ENCODE results near the gene PRRT1B. TPM values are rescaled to one million over a fixed set of nuclear protein-coding genes. Genes with fewer than 3 reads are reported as not detected.

PRRT1B gene
- total and polyA plus RNA-seq, 4 experiments from 2014 or later: not detected

DNA sequence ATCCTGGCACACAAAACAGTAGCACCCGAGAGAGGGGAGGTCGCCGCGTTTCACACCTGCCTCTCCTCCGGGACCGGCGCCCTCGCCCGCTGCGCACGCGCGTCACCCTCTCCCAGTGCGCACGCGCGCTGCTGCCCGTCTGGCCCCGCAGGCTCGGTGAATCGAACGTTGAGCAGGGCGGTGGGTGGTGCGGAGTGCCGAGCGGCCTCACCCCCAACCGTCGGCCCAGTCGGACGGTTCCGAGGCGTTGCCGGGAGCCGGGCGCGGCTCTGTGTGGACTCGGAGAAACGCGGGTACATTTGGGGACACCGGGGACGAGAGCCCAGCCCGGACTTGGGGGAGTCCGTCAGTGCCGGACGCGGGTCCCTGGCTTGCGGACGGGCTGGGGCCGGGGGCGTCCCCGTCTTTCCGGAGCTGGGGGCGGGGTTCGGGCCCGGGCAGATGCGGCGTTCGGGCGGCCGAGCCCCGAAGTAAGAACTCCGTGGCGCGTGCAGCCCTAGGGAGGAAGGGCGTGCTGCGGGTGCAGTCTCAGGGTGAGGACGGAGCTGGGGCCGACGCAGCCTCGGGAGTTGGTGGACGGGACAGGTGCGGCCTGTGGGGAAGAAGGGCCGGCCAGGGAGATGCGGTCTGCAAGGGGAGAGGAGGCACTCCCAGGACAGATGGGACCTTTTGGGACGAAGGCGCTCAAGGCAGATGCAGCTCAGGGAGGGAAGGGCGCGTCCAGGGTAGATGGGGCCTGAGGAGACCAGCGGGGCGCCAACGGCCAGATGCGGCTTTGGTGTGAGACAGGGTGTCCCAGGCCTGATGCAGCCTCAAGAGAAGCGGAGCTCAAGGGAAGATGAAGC, 42.3 kb upstream of the PRRT1B start, which contains the start of gene POMT1:
TSS of gene POMT1 (plus strand) at position 138 of the 845 bp plus-strand sequence. CDS start 1,301 bp downstream, outside the sequence.
- H3K27ac ChIP-seq (ENCODE audit: low read depth, low read length): peak within 1 kb of the TSS; percentile 74
- Mint-ChIP-seq H3K4me3 (peak within 1 kb of the TSS; percentile 92 to 98 (median 94)), H3K27ac (peak within 1 kb of the TSS; percentile 79 to 97 (median 92)), H3K27me3 (no peaks in the 10 kb centered on the region), H3K4me1 (peaks cover 44 to 79% (median 56%) of the 10 kb centered on the region in 4 donors), H3K9me3 (peaks cover 0 to 2% (median 0%) of the 10 kb centered on the region in 8 donors), H3K36me3 (peaks cover 8 to 49% of the 10 kb centered on the region in 2 donors)
- peaks cover 67% of the 10 kb centered on the region for H3K4me1 ChIP-seq (ENCODE audit: insufficient read depth, low read length)
- peaks cover 6% of the 10 kb centered on the region for H3K36me3 ChIP-seq (ENCODE audit: insufficient read depth, low read length)
- peak; percentile 90 to 91 (median 91) for DNase-seq
- H3K9me3 ChIP-seq (ENCODE audit: control insufficient read depth in 1 of 2, low read length in 2 of 2): no peaks in the 10 kb centered on the region
- peak within 1 kb of the TSS; percentile 74 to 86 for H3K4me3 ChIP-seq (ENCODE audit: low read length in 2 of 2)
- no peaks in the 10 kb centered on the region for H3K27me3 ChIP-seq (ENCODE audit: insufficient read depth, low read length)
- POLR2A ChIA-PET (ENCODE audit: partially characterized antibody): interaction anchor here (0.5 to 2.5 kb wide), 12 partner anchors 9 to 241 kb away, joined by 3 to 9 read pairs (median 4); partner anchors contain the start of gene RAPGEF1
- CTCF ChIA-PET (ENCODE audit: partially characterized antibody): interaction anchor here (0.6 to 2.2 kb wide), 6 partner anchors 57 to 166 kb away, joined by 3 to 9 read pairs (median 3); no protein-coding TSS in a partner anchor
- intact Hi-C loops (cut with micrococcal nuclease): loop anchor here (5.0 to 10.0 kb wide), 4 partner anchors 131 to 244 kb away; partner anchors contain the start of gene FAM78A

DNA sequence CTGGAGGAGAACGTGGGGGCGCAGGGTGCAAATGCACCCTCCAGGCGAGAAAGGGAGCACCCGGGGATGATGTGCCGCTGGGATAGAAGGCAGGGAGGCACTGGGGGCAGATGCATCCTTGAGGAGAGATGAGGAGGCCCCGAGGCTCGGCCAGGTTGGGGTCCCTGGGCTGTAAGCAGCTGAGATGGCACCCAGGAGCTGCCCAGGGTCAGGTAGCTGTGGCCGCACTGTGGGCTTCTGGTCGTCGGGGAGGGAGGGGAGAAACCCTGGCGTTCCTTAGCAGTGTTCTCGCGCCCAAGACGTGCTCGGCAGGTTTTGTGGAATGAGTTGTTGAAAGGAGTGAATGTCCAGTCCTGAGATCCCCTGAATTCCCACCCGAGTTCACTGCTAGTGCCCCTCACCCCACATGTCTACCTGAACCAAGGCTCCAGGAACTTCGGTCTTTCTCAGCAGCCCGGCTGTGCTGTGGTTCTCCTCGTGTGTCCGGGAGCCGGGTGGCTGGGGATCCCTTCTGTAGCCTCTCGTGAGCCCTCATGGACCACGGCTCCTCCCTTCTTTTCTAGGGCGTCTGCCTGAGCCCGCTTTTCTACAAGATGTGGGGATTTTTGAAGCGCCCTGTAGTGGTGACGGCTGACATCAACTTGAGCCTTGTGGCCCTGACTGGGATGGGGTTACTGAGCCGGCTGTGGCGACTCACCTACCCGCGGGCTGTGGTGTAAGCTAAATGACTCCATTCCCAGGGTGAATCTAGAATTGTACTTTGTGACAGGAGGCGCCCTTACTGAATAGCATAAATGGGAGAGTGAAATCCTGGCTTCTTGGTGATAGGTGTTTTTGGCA, 41.5 kb upstream of the PRRT1B start:
- DNase-seq: peak; percentile 51 to 86 (median 56)
- H3K36me3 ChIP-seq (ENCODE audit: insufficient read depth, low read length): no peaks in the 10 kb centered on the region
- H3K9me3 ChIP-seq (ENCODE audit: control insufficient read depth in 1 of 2, low read length in 2 of 2): no peaks in the 10 kb centered on the region
- no peaks in the 10 kb centered on the region for H3K27me3 ChIP-seq (ENCODE audit: insufficient read depth, low read length)
- peaks cover 59% of the 10 kb centered on the region for H3K4me1 ChIP-seq (ENCODE audit: insufficient read depth, low read length)
- POLR2A ChIA-PET (ENCODE audit: partially characterized antibody): interaction anchor here (0.5 to 2.5 kb wide), 12 partner anchors 8 to 240 kb away, joined by 3 to 9 read pairs (median 4); partner anchors contain the start of gene RAPGEF1
- CTCF ChIA-PET (ENCODE audit: partially characterized antibody): interaction anchor here (0.6 to 2.2 kb wide), 6 partner anchors 56 to 165 kb away, joined by 3 to 9 read pairs (median 3); no protein-coding TSS in a partner anchor
- peaks cover 41 to 71% (median 49%) of the 10 kb centered on the region in 4 donors for H3K4me1 Mint-ChIP-seq
- H3K27ac ChIP-seq (ENCODE audit: low read depth, low read length): peak overlapping the region; percentile 70
- peak overlapping the region; percentile 65 to 92 (median 84) for H3K27ac Mint-ChIP-seq
- H3K27me3 Mint-ChIP-seq: no peaks in the 10 kb centered on the region
- H3K4me3 Mint-ChIP-seq: peak overlapping the region; percentile 92 to 98 (median 94)
- intact Hi-C loops (cut with micrococcal nuclease): loop anchor here (5.0 to 10.0 kb wide), 4 partner anchors 132 to 243 kb away; partner anchors contain the start of gene FAM78A
- peak overlapping the region; percentile 74 to 86 for H3K4me3 ChIP-seq (ENCODE audit: low read length in 2 of 2)
- H3K36me3 Mint-ChIP-seq: peaks cover 10 to 44% of the 10 kb centered on the region in 2 donors
- H3K9me3 Mint-ChIP-seq: peaks cover 0 to 2% (median 0%) of the 10 kb centered on the region in 8 donors

- Mint-ChIP-seq H3K36me3 (peaks cover 18 to 44% of the 10 kb centered on the region in 2 donors), H3K27ac (peak overlapping the region in 2 of 7 donors; percentile 46 to 77), H3K4me1 (peaks cover 32 to 59% (median 40%) of the 10 kb centered on the region in 4 donors), H3K9me3 (no peaks in the 10 kb centered on the region), H3K4me3 (peak overlapping the region in 6 of 8 donors; percentile 59 to 94 (median 80)), H3K27me3 (no peaks in the 10 kb centered on the region)
- intact Hi-C loops (cut with micrococcal nuclease): loop anchor here (10.0 kb wide), 2 partner anchors 170 to 230 kb away; partner anchors contain the start of gene FAM78A
- H3K27ac ChIP-seq (ENCODE audit: low read depth, low read length): no peak overlapping the region
- ChIA-PET CTCF (ENCODE audit: partially characterized antibody) (interaction anchor here (1.9 kb wide), 1 partner anchor 86 kb away, joined by 5 read pairs; no protein-coding TSS in a partner anchor), POLR2A (ENCODE audit: partially characterized antibody) (interaction anchor here (0.7 kb wide), 1 partner anchor 19 kb away, joined by 3 read pairs; no protein-coding TSS in a partner anchor)
- peaks cover 10% of the 10 kb centered on the region for H3K36me3 ChIP-seq (ENCODE audit: insufficient read depth, low read length)
- peak in 1 of 5 donors; percentile 3 for DNase-seq
- no peak overlapping the region for H3K4me3 ChIP-seq (ENCODE audit: low read length in 2 of 2)
- no peaks in the 10 kb centered on the region for H3K27me3 ChIP-seq (ENCODE audit: insufficient read depth, low read length)
- peaks cover 47% of the 10 kb centered on the region for H3K4me1 ChIP-seq (ENCODE audit: insufficient read depth, low read length)
- no peaks in the 10 kb centered on the region for H3K9me3 ChIP-seq (ENCODE audit: control insufficient read depth in 1 of 2, low read length in 2 of 2)
Observed at GRCh38 chr9:131505012-131505411, 40.3 kb upstream of the PRRT1B start.

- Histone ChIP-seq H3K9me3 (ENCODE audit: control insufficient read depth in 1 of 2, low read length in 2 of 2) (no peaks in the 10 kb centered on the region), H3K27me3 (ENCODE audit: insufficient read depth, low read length) (no peaks in the 10 kb centered on the region), H3K4me1 (ENCODE audit: insufficient read depth, low read length) (no peaks in the 10 kb centered on the region), H3K27ac (ENCODE audit: low read depth, low read length) (no peak overlapping the region), H3K36me3 (ENCODE audit: insufficient read depth, low read length) (peaks cover 67% of the 10 kb centered on the region), H3K4me3 (ENCODE audit: low read length in 2 of 2) (no peak overlapping the region)
- intact Hi-C loops (cut with micrococcal nuclease): no loop called here
- CTCF ChIA-PET (ENCODE audit: partially characterized antibody): no interaction called here
- Mint-ChIP-seq H3K4me1 (peaks cover 0 to 7% (median under 1%) of the 10 kb centered on the region in 4 donors), H3K27ac (peak overlapping the region in 2 of 7 donors; percentile 43 to 89), H3K4me3 (no peak overlapping the region), H3K27me3 (no peaks in the 10 kb centered on the region), H3K36me3 (peaks cover 49 to 61% of the 10 kb centered on the region in 2 donors), H3K9me3 (peaks cover 0 to 2% (median 0%) of the 10 kb centered on the region in 8 donors)
- DNase-seq: no peak
- POLR2A ChIA-PET (ENCODE audit: partially characterized antibody): interaction anchor here (1.6 kb wide), 1 partner anchor 28 kb away, joined by 3 read pairs; no protein-coding TSS in a partner anchor
Observed at GRCh38 chr9:131511416-131511815, 33.9 kb upstream of the PRRT1B start.

DNA sequence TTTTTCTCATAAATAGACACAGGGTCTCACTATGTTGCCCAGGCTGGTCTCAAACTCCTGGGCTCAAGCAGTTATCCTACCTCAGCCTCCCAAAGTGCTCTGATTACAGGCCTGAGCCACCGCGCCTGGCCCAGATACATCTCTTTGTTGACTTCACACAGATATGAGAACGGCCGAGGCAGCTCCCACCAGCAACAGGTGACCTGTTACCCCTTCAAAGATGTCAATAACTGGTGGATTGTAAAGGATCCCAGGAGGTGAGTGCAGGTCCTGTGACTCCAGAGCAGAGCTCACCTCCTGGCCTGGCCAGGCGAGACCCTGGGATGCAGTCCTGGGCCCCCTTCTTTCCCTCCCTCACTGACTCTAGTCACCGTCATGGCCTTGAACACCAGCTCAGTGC, 33.4 kb upstream of the PRRT1B start:
- Mint-ChIP-seq H3K27ac (peak overlapping the region in 1 of 7 donors; percentile 89), H3K27me3 (no peaks in the 10 kb centered on the region), H3K36me3 (peaks cover 47 to 60% of the 10 kb centered on the region in 2 donors), H3K9me3 (peaks cover 0 to 2% (median 0%) of the 10 kb centered on the region in 8 donors), H3K4me1 (peaks cover 0 to 6% (median 0%) of the 10 kb centered on the region in 4 donors), H3K4me3 (no peak overlapping the region)
- peak in 1 of 5 donors; percentile 5 for DNase-seq
- intact Hi-C loops (cut with micrococcal nuclease): no loop called here
- H3K4me1 ChIP-seq (ENCODE audit: insufficient read depth, low read length): no peaks in the 10 kb centered on the region
- H3K9me3 ChIP-seq (ENCODE audit: control insufficient read depth in 1 of 2, low read length in 2 of 2): no peaks in the 10 kb centered on the region
- no peaks in the 10 kb centered on the region for H3K27me3 ChIP-seq (ENCODE audit: insufficient read depth, low read length)
- no peak overlapping the region for H3K27ac ChIP-seq (ENCODE audit: low read depth, low read length)
- H3K4me3 ChIP-seq (ENCODE audit: low read length in 2 of 2): no peak overlapping the region
- ChIA-PET POLR2A (ENCODE audit: partially characterized antibody) (interaction anchor here (1.1 to 1.6 kb wide), 2 partner anchors 8 to 27 kb away, joined by 3 to 4 read pairs; no protein-coding TSS in a partner anchor), CTCF (ENCODE audit: partially characterized antibody) (no interaction called here)
- peaks cover 72% of the 10 kb centered on the region for H3K36me3 ChIP-seq (ENCODE audit: insufficient read depth, low read length)

GRCh38 chr9:131513177-131513576, 32.1 kb upstream of the PRRT1B start:
- peaks cover 0 to 2% (median 0%) of the 10 kb centered on the region in 8 donors for H3K9me3 Mint-ChIP-seq
- H3K4me1 ChIP-seq (ENCODE audit: insufficient read depth, low read length): no peaks in the 10 kb centered on the region
- no peaks in the 10 kb centered on the region for H3K9me3 ChIP-seq (ENCODE audit: control insufficient read depth in 1 of 2, low read length in 2 of 2)
- no peaks in the 10 kb centered on the region for H3K27me3 Mint-ChIP-seq
- no peaks in the 10 kb centered on the region for H3K27me3 ChIP-seq (ENCODE audit: insufficient read depth, low read length)
- no peak overlapping the region for H3K4me3 Mint-ChIP-seq
- CTCF ChIA-PET (ENCODE audit: partially characterized antibody): interaction anchor here (0.6 kb wide), 1 partner anchor 868 kb away, joined by 3 read pairs; no protein-coding TSS in a partner anchor
- H3K27ac ChIP-seq (ENCODE audit: low read depth, low read length): no peak overlapping the region
- POLR2A ChIA-PET (ENCODE audit: partially characterized antibody): interaction anchor here (1.0 kb wide), 1 partner anchor 12 kb away, joined by 5 read pairs; no protein-coding TSS in a partner anchor
- peak in 1 of 5 donors; percentile 2 for DNase-seq
- no peak overlapping the region for H3K4me3 ChIP-seq (ENCODE audit: low read length in 2 of 2)
- intact Hi-C loops (cut with micrococcal nuclease): no loop called here
- peaks cover 82% of the 10 kb centered on the region for H3K36me3 ChIP-seq (ENCODE audit: insufficient read depth, low read length)
- H3K4me1 Mint-ChIP-seq: peaks cover 0 to 6% (median 0%) of the 10 kb centered on the region in 4 donors
- peaks cover 47 to 64% of the 10 kb centered on the region in 2 donors for H3K36me3 Mint-ChIP-seq
- peak overlapping the region in 1 of 7 donors; percentile 17 for H3K27ac Mint-ChIP-seq
